Naive thymus-derived CD4-positive, alpha-beta T cell (primary cell): ENCODE data around the gene DNAAF1. TPM values are rescaled to one million over a fixed set of nuclear protein-coding genes. Genes with fewer than 3 reads are reported as not detected.
"Not testable (repeated sequence)": the region's sequence is repeated elsewhere in the genome, so short reads cannot be mapped to it uniquely, and the experiment has no call there.

Experiments used
- ATAC-seq: fragments of 150-1000 bp; cut with Tn5 transposase; 2 replicates; pipeline ENCODE4 v1.10.0; 2021; ENCODE audit warnings: mild to moderate bottlenecking, moderate library complexity
- CTCF ChIA-PET: fragments of 350-600 bp; sonication (Branson Sonifier 250); formaldehyde crosslinking; loops from one replicate; lab custom pipeline; 2021; ENCODE audit warnings: antibody characterized with exemption; lab: Charles Lee
- POLR2A ChIA-PET: fragments of 350-600 bp; sonication (Branson Sonifier 250); formaldehyde crosslinking; loops from one replicate; lab custom pipeline; 2021; ENCODE audit warnings: antibody characterized with exemption, inconsistent platforms; lab: Charles Lee
- DNase-seq, 9 donors: peaks; one replicate each; pipeline versions ENCODE4 v3.0.0 to v3.0.0-alpha.2; 2020 to 2022; ENCODE audit warnings: mixed read lengths in 1 of 9
- H3K27ac ChIP-seq: one replicate; pipeline ENCODE4 v1.7.0; 2013; ENCODE audit warnings: mild to moderate bottlenecking, low read depth, low read length, moderate library complexity
- H3K27me3 ChIP-seq, 2 donors: one replicate each; pipeline ENCODE4 v1.7.0; 2013; ENCODE audit warnings: low read length in 2 of 2, mild to moderate bottlenecking in 2 of 2, moderate library complexity in 2 of 2; ENCODE audit not compliant: control insufficient read depth in 2 of 2, insufficient read depth in 2 of 2
- H3K36me3 ChIP-seq, 3 experiments: 1 replicate in 2 of 3; 2 replicates in 1 of 3; pipeline ENCODE4 v1.7.0; 2013; ENCODE audit warnings: low read length in 3 of 3, mild to moderate bottlenecking in 3 of 3, moderate library complexity in 1 of 3; ENCODE audit not compliant: insufficient read depth in 3 of 3, control insufficient read depth in 2 of 3
- H3K4me1 ChIP-seq, 2 donors: one replicate each; pipeline ENCODE4 v1.7.0; 2013; ENCODE audit warnings: low read length in 2 of 2, mild to moderate bottlenecking in 2 of 2, moderate library complexity in 1 of 2; ENCODE audit not compliant: control insufficient read depth in 2 of 2, insufficient read depth in 2 of 2
- H3K4me3 ChIP-seq: 2 replicates; pipeline ENCODE4 v1.7.0; 2013; ENCODE audit warnings: mild to moderate bottlenecking, low read length
- H3K9me3 ChIP-seq, 3 experiments: 1 replicate in 2 of 3; 2 replicates in 1 of 3; pipeline ENCODE4 v1.7.0; 2013; ENCODE audit warnings: low read length in 3 of 3; ENCODE audit not compliant: control insufficient read depth in 2 of 3
- H3K27ac Mint-ChIP-seq, 9 donors: one replicate each; pipeline ENCODE4 v1.8.0; 2020 to 2022; ENCODE audit warnings: mixed read lengths in 9 of 9, mild to moderate bottlenecking in 8 of 9, moderate library complexity in 5 of 9, inconsistent platforms in 2 of 9
- H3K27me3 Mint-ChIP-seq, 5 donors: one replicate each; pipeline ENCODE4 v1.8.0; 2021 to 2022; ENCODE audit warnings: mixed read lengths in 5 of 5, mild to moderate bottlenecking in 1 of 5
- H3K36me3 Mint-ChIP-seq, 5 donors: one replicate each; pipeline ENCODE4 v1.8.0; 2020 to 2022; ENCODE audit warnings: mixed read lengths in 5 of 5, mild to moderate bottlenecking in 3 of 5, inconsistent platforms in 1 of 5
- H3K4me1 Mint-ChIP-seq, 7 donors: one replicate each; pipeline ENCODE4 v1.8.0; 2020 to 2022; ENCODE audit warnings: mixed read lengths in 7 of 7, mild to moderate bottlenecking in 3 of 7, inconsistent platforms in 1 of 7
- H3K4me3 Mint-ChIP-seq, 10 donors: one replicate each; pipeline ENCODE4 v1.8.0; 2020 to 2022; ENCODE audit warnings: mild to moderate bottlenecking in 10 of 10, mixed read lengths in 10 of 10, moderate library complexity in 6 of 10, inconsistent platforms in 2 of 10
- H3K9me3 Mint-ChIP-seq, 11 donors: one replicate each; pipeline ENCODE4 v1.8.0; 2020 to 2022; ENCODE audit warnings: mixed read lengths in 11 of 11, mild to moderate bottlenecking in 4 of 11, inconsistent platforms in 1 of 11, moderate library complexity in 1 of 11
- intact Hi-C, 2 donors: fragments of 100-400 bp; cut with micrococcal nuclease; formaldehyde crosslinking; loops; one replicate each; pipeline ENCODE4 v1.15.1; 2023
- polyA plus RNA-seq, 2 donors: library from polyadenylated mRNA; unstranded; fragments of 300-500 nt; fragmentation: Illumina TruSeq; gene quantifications; one replicate each; pipeline ENCODE4 v1.2.3, GENCODE V29; 2021
- total RNA-seq, 6 experiments: library from RNA in 5 of 6; stranded (reverse) in 5 of 6; gene quantifications; 1 replicate in 5 of 6; 2 replicates in 1 of 6; pipeline ENCODE4 v1.2.3 and lab custom pipeline; 2021 to 2026

Gene DNAAF1
- total and polyA plus RNA-seq, 7 experiments from 2014 or later: 0.06 to 2.2 (median 0.38) TPM; not detected in 3

- intact Hi-C loops: no loop called here
- POLR2A ChIA-PET: no interaction called here
- Mint-ChIP-seq H3K27me3 (peaks cover 0 to 4% (median 0%) of the 10 kb centered on the region in 5 donors), H3K4me3 (no peak overlapping the region), H3K4me1 (peaks cover 18 to 20% (median 20%) of the 10 kb centered on the region in 7 donors), H3K36me3 (no peaks in the 10 kb centered on the region), H3K27ac (peak overlapping the region in 1 of 9 donors; percentile 36), H3K9me3 (no peaks in the 10 kb centered on the region)
- H3K4me3 ChIP-seq: no peak overlapping the region
- CTCF ChIA-PET: no interaction called here
- DNase-seq: no peak
- no peak overlapping the region for H3K27ac ChIP-seq
- no peaks in the 10 kb centered on the region for H3K36me3 ChIP-seq
- ATAC-seq: no peak
- peaks cover 0 to 18% of the 10 kb centered on the region in 2 donors for H3K4me1 ChIP-seq
- H3K9me3 ChIP-seq: no peaks in the 10 kb centered on the region
- H3K27me3 ChIP-seq: no peaks in the 10 kb centered on the region
Measured at GRCh38 chr16:84196727-84197394, 51.8 kb downstream of the DNAAF1 start.

GRCh38 chr16:84197466-84198128, 52.5 kb downstream of the DNAAF1 start:
- Mint-ChIP-seq H3K4me3 (no peak overlapping the region), H3K9me3 (no peaks in the 10 kb centered on the region), H3K4me1 (peaks cover 18 to 20% (median 20%) of the 10 kb centered on the region in 7 donors), H3K36me3 (no peaks in the 10 kb centered on the region), H3K27ac (no peak overlapping the region), H3K27me3 (peaks cover 0 to 4% (median 0%) of the 10 kb centered on the region in 5 donors)
- Histone ChIP-seq H3K9me3 (no peaks in the 10 kb centered on the region), H3K27ac (no peak overlapping the region), H3K36me3 (no peaks in the 10 kb centered on the region), H3K4me1 (peaks cover 0 to 18% of the 10 kb centered on the region in 2 donors), H3K4me3 (no peak overlapping the region), H3K27me3 (no peaks in the 10 kb centered on the region)
- ATAC-seq: no peak
- ChIA-PET CTCF (no interaction called here), POLR2A (no interaction called here)
- no peak for DNase-seq
- intact Hi-C loops: no loop called here

GRCh38 chr16:84198401-84198800, 53.3 kb downstream of the DNAAF1 start:
- H3K36me3 Mint-ChIP-seq: no peaks in the 10 kb centered on the region
- peaks cover 12 to 14% (median 13%) of the 10 kb centered on the region in 7 donors for H3K4me1 Mint-ChIP-seq
- H3K27ac Mint-ChIP-seq: no peak overlapping the region
- DNase-seq (no peak), ATAC-seq (no peak)
- no peak overlapping the region for H3K4me3 Mint-ChIP-seq
- CTCF ChIA-PET: no interaction called here
- POLR2A ChIA-PET: no interaction called here
- Histone ChIP-seq H3K4me1 (peaks cover 0 to 14% of the 10 kb centered on the region in 2 donors), H3K9me3 (no peaks in the 10 kb centered on the region), H3K27me3 (no peaks in the 10 kb centered on the region), H3K4me3 (no peak overlapping the region), H3K27ac (no peak overlapping the region), H3K36me3 (no peaks in the 10 kb centered on the region)
- H3K27me3 Mint-ChIP-seq: peaks cover 0 to 4% (median 0%) of the 10 kb centered on the region in 5 donors
- intact Hi-C loops: no loop called here
- no peaks in the 10 kb centered on the region for H3K9me3 Mint-ChIP-seq

GRCh38 chr16:84199097-84199496, 54.0 kb downstream of the DNAAF1 start:
- no peak overlapping the region for H3K27ac Mint-ChIP-seq
- DNase-seq (no peak), ATAC-seq (no peak)
- no peaks in the 10 kb centered on the region for H3K9me3 ChIP-seq
- H3K36me3 ChIP-seq: no peaks in the 10 kb centered on the region
- H3K36me3 Mint-ChIP-seq: no peaks in the 10 kb centered on the region
- H3K4me3 Mint-ChIP-seq: no peak overlapping the region
- H3K27me3 ChIP-seq: no peaks in the 10 kb centered on the region
- H3K4me1 ChIP-seq: peaks cover 0 to 7% of the 10 kb centered on the region in 2 donors
- no peak overlapping the region for H3K27ac ChIP-seq
- H3K9me3 Mint-ChIP-seq: no peaks in the 10 kb centered on the region
- POLR2A ChIA-PET: no interaction called here
- peaks cover 5 to 7% (median 6%) of the 10 kb centered on the region in 7 donors for H3K4me1 Mint-ChIP-seq
- CTCF ChIA-PET: no interaction called here
- intact Hi-C loops: no loop called here
- H3K27me3 Mint-ChIP-seq: peaks cover 0 to 4% (median 0%) of the 10 kb centered on the region in 5 donors
- no peak overlapping the region for H3K4me3 ChIP-seq

- no peaks in the 10 kb centered on the region for H3K36me3 Mint-ChIP-seq
- intact Hi-C loops: no loop called here
- H3K27me3 ChIP-seq: no peaks in the 10 kb centered on the region
- H3K27ac ChIP-seq: no peak overlapping the region
- no peaks in the 10 kb centered on the region for H3K9me3 Mint-ChIP-seq
- H3K4me1 ChIP-seq: no peaks in the 10 kb centered on the region
- H3K36me3 ChIP-seq: no peaks in the 10 kb centered on the region
- DNase-seq (no peak), ATAC-seq (peak; percentile 91)
- no peak overlapping the region for H3K4me3 Mint-ChIP-seq
- H3K4me1 Mint-ChIP-seq: peaks cover 0 to 3% (median 0%) of the 10 kb centered on the region in 7 donors
- H3K27ac Mint-ChIP-seq: no peak overlapping the region
- peaks cover 0 to 4% (median 0%) of the 10 kb centered on the region in 5 donors for H3K27me3 Mint-ChIP-seq
- CTCF ChIA-PET: no interaction called here
- POLR2A ChIA-PET: no interaction called here
- H3K9me3 ChIP-seq: no peaks in the 10 kb centered on the region
- no peak overlapping the region for H3K4me3 ChIP-seq
Measured at GRCh38 chr16:84199861-84200260, 54.8 kb downstream of the DNAAF1 start.

GRCh38 chr16:84204551-84204950, 59.4 kb downstream of the DNAAF1 start:
- H3K36me3 ChIP-seq, H3K4me1 Mint-ChIP-seq, POLR2A ChIA-PET, H3K36me3 Mint-ChIP-seq, H3K27me3 Mint-ChIP-seq, CTCF ChIA-PET, ATAC-seq, H3K4me3 ChIP-seq, DNase-seq, H3K27ac Mint-ChIP-seq, H3K27ac ChIP-seq, H3K9me3 ChIP-seq, H3K9me3 Mint-ChIP-seq, H3K4me3 Mint-ChIP-seq, intact Hi-C loops, H3K27me3 ChIP-seq, H3K4me1 ChIP-seq: not testable (repeated sequence)

- H3K4me3 ChIP-seq, DNase-seq, H3K36me3 ChIP-seq, H3K27ac Mint-ChIP-seq, POLR2A ChIA-PET, H3K9me3 ChIP-seq, H3K4me1 Mint-ChIP-seq, H3K4me3 Mint-ChIP-seq, intact Hi-C loops, CTCF ChIA-PET, H3K9me3 Mint-ChIP-seq, H3K36me3 Mint-ChIP-seq, H3K27ac ChIP-seq, ATAC-seq, H3K27me3 ChIP-seq, H3K4me1 ChIP-seq, H3K27me3 Mint-ChIP-seq: not testable (repeated sequence)
Measured at GRCh38 chr16:84205123-84205522, 60.0 kb downstream of the DNAAF1 start.
